NCI-H446 (cell line): ENCODE results near the gene RAB22A.

Experiments
- DNase-seq, 2 experiments: peaks; one replicate each; lab custom pipeline; 2025; lab: John Stamatoyannopoulos, UW

RAB22A gene

GRCh38 chr20:58303547-58303946 lies 6.0 kb upstream of the RAB22A start:
- no peak for DNase-seq

DNA sequence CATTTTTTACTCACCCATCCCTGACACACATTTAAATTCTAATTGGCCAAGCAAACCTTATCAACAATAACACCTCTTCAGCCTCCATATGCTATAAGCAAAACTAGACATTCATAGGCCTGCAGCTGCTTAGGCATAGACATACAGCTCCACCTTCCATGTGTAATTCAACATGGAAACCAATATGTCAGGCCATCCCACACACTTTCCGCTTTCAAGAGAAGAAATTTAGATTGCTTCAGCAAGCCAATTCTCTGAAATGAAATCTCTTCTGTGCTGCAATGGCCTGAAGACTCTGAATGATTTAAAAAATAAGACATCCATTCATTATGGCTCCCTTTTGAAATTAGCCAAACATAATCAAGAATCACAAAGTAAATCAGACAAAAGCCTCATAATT lies 4.5 kb upstream of the RAB22A start:
- no peak for DNase-seq

DNA sequence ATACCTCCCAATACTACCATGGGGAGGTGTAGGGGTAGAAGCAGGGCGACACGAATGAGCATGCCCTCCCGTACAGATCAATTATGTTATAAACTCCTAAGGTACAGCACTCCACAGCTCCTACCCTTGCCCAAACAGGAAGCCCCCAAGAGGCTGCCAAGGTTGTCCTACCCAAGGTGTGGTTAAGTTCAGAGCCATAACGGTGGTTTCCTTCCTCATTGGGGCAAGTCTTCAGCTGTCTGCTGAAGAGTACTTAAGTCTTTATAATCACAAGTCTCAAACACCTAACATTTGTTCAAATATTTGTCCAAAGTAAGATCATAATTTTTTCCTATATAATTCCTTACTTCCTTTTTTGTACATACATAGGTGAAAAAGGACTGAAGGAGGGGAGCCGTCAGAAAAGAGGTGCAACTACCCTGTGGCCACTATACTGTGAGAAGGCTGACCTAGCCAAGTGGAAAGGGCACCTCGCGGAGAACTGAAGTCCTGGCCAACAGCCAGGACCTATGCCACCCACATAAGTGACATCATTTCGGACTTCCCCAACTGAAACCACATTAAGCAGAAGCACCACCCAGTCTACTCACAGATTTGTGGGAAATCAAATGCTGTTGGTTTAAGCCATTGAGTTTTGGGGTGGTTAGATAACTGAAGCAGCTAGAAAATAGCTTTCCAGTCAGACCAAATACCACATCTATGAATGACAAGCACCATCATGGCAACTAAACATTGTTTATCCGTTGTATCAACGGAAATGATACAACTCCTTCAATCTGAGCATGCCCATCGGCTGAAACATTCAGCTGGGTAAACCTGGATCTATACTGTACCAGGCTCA lies 2.9 kb upstream of the RAB22A start:
- no peak for DNase-seq

DNA sequence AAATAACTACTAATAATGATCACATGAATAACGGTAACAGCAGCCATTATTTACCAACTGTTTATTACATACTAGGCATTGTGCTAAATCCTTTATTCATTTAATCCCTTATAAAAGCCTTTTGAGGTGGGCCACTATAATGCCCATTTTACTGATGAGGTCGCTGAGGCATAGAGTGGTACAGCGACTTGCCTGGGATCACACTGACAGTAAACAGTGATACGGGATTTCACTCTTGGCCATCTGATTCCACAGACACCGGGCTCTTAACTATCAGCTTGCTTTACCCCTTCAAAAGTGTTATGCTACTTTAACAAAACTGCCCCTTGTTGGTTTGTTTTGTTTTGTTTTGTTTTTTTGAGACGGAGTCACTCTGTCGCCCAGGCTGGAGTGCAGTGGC lies 2.2 kb upstream of the RAB22A start:
- no peak for DNase-seq

DNA sequence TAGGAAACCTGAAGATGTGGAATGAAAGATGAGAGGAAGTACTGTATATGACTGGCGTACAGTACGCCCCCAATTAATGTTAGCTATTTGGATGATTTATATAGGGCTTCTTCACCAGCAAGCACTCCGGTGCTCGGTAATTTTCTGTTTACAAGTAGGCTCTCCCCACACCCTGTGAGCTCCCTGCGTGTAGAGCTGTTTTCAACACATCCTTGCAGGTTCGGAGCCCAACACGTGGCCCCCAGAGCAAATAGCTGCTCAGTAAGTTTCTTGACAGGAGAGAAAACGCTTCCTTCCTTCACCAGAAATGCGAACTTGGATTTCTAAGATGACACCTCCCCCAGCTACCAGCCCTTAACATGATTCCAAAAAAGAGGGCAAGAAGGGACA lies 1.2 kb upstream of the RAB22A start:
- no peak for DNase-seq

GRCh38 chr20:58308680-58309527 lies 611 bp upstream of the RAB22A start:
- DNase-seq, result peak; percentile 6 to 59

GRCh38 chr20:58310291-58310782 lies 822 bp downstream of the RAB22A start:
- no peak for DNase-seq

GRCh38 chr20:58312836-58313235 lies 3.3 kb downstream of the RAB22A start:
- no peak for DNase-seq

GRCh38 chr20:58313396-58313795 lies 3.9 kb downstream of the RAB22A start:
- DNase-seq, result no peak

DNA sequence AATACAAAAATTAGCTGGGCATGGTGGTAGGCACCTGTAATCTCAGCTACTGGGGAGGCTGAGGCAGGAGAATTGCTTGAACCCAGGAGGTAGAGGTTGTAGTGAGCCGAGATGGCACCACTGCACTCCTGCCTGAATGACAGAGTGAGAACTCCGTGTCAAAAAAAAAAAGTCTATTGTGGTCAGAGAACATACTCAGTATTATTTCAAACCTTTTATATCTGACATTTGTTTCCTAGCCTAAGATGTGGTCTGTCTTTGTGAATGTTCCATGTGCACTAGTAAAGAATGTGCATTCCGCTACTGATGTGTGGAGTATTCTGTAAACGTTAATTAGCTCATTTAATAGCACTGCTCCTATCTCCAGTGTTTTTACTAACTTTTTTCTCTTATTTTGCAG lies 11.7 kb downstream of the RAB22A start:
- DNase-seq, result no peak

DNA sequence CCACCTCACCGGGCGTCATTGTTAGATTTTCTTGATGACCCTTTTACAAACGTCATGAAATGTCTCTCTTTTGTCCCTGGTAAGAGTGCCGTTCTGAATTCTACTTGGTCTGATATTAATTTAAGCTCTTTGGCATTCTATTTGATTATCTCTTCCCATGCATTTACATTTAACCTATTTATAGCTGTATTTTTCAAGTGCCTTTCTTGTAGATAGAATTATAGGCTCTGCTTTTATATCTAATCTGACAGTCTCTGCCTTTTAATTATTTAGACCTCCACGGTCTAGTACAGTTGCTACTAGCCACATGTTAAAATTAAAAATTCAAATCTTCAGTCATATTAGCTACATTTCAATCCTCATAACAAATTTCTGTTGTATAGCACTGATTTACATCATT lies 12.6 kb downstream of the RAB22A start:
- DNase-seq, result no peak

GRCh38 chr20:58325912-58326311 lies 16.4 kb downstream of the RAB22A start:
- no peak for DNase-seq

DNA sequence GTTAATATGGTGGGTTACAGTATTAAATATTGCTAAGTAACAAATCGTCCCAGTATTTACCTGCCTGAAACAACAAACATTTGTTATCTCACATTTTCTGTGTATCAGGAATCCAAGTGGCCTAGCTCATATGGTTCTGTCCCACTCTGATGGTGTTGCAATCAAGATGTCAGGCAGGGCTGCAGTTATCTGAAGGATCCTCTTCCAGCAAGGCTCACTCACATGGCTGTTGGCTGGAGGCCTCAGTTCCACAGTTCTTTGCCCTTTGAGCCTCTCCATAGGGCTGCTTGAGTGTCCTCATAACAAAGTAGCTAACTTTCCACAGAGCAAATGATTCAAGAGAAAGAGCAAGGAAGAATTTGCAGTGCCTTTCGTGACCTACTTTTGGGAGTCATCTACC lies 17.7 kb downstream of the RAB22A start:
- no peak for DNase-seq

- no peak for DNase-seq
Observed at GRCh38 chr20:58328836-58329235, 19.3 kb downstream of the RAB22A start.

DNA sequence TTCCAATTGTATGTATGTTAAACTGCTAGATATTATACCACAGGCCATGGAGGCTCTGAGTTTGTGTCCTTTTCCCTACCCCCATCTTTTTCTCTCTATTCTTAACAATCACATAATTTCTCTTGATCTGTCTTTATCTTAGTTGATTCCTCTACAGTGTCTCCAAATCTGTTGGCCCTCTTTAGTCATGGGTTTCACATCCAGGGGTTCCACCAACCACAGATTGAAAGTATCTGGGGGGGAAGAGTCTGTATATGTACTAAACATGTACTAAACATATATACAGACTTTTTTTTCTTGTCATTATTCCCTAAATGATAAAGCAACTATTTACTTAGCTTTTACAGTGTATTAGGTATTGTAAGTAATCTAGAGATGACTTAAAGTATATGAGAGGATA lies 20.2 kb downstream of the RAB22A start:
- no peak for DNase-seq

- DNase-seq, result no peak
Observed at GRCh38 chr20:58330249-58330648, 20.7 kb downstream of the RAB22A start.

DNA sequence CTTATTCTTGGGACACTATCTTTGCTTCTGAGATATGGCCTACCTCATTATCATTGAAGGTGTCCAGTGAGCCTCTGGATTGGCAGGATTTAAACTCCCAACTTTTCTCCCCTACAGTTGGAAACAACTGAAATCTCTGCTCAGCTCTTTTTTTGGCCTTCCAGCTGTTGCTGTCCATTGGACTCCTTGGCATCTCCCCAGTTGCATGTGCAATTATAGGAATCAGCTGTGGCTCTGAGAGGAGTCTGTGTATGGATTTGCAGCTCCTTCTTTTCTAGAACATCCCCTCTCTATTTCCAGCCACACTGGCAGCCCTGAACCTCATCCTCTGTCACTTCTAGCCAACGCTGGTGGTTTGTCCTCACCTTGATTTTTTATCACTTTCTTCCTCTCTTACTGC lies 21.2 kb downstream of the RAB22A start:
- no peak for DNase-seq

DNA sequence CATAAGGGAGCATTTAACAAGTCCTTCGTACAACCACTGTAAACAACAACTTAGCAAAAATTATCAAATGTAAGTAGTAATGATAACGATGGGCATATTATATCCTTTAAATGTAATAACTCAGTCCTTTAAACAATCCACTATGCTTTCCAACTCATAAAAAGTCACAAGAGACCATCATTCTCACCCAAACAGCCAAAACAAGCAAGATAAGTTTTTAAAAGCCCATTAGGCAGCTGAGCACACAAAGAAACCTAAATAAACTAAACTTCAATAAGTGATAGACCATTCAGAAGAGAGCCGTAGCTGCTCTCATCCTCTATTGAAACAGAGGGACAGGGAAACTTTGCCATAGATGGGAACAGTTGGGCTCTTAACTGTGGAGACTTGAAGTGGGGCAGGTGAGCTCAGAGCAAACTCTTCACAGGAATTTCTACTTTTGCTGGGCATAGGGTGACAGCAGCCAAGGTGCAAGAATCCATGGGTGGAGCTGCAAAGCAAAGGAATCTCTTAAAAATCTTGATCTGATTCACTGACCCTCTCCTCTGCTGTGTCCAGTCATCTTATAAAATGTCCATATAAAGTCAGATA lies 22.5 kb downstream of the RAB22A start:
- DNase-seq, result no peak

DNA sequence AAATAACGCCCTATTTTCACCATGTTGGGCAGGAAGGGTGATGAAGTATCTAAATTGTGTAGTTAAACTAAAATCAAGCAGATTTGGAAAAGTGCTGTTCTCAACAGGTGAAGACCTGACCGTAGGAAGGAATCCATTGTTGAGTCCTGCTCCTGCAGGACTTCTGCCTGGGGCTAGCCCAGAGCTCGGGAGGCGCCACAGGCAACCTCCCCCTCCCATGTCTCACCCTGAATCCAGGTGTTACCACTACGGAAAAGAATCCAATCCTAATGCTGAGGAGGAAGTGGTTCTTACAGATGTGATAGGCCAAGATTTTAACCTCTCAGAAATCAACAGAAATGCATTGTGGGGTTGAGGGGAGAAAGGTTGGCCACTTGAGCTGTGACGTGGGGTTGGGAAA lies 30.2 kb downstream of the RAB22A start:
- DNase-seq, result no peak

- no peak for DNase-seq
Observed at GRCh38 chr20:58340151-58340550, 30.6 kb downstream of the RAB22A start.

DNA sequence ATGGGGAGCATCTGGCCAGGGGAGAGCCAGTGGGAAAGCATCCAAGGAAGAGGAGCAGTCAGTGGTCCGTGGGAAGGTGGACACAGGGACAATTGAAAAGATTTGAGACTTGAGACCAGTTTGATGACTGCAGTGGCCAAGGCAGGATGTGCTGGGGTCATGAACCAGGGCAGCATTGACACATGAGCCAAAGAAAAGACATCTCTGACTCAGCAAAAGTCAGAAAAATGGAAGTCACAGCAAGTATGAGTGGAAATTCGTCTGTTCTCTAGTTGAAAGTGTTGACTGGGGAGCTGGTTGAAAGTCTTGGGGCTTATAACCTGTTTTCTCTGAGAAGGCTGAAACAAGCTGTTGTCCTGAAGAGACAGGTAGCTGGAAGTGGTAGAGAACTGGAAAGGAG lies 31.3 kb downstream of the RAB22A start:
- DNase-seq, result no peak

GRCh38 chr20:58342104-58342945 lies 32.8 kb downstream of the RAB22A start:
- no peak for DNase-seq
